IMR-90 (cell line): Measurements from ENCODE around the gene BPNT1. TPM values are rescaled to one million over a fixed set of nuclear protein-coding genes. Genes with fewer than 3 reads are reported as not detected.
"Not testable (repeated sequence)": the region's sequence is repeated elsewhere in the genome, so short reads cannot be mapped to it uniquely, and the experiment has no call there.

ENCODE experiments used
- ATAC-seq: fragments of 200-7000 bp; cut with Tn5 transposase; 2 replicates; pipeline ENCODE4 v1.9.1; 2020; ENCODE audit warnings: low read depth, mild to moderate bottlenecking, moderate library complexity
- BruUV-seq: library from RNA; stranded (reverse); fragments of 400-500 nt; replicated peaks from 2 replicates; lab custom pipeline; 2021; lab: Mats Ljungman, UMichigan
- CTCF ChIA-PET: fragments of 300-600 bp; formaldehyde crosslinking; extraction: SDS; loops from one replicate; lab custom pipeline; 2021; ENCODE audit warnings: antibody characterized with exemption; lab: Yijun Ruan, JAX
- POLR2A ChIA-PET: fragments of 300-600 bp; sonication (Branson Sonifier 250); formaldehyde crosslinking; loops from one replicate; lab custom pipeline; 2022; ENCODE audit warnings: antibody characterized with exemption; ENCODE audit not compliant: unreplicated experiment; lab: Charles Lee
- DNase-seq: peaks from one replicate; pipeline ENCODE4 v3.0.0; 2013
- H2AFZ ChIP-seq: replicated peaks from 2 replicates; pipeline ENCODE3; 2013; ENCODE audit warnings: low read length, mild to moderate bottlenecking; ENCODE audit not compliant: poor library complexity
- H2AK5ac ChIP-seq: 2 replicates; pipeline ENCODE4 v1.6.1; 2013; ENCODE audit warnings: low read depth, low read length, inconsistent platforms
- H2AK9ac ChIP-seq: replicated peaks from 2 replicates; pipeline ENCODE3; 2013; ENCODE audit warnings: mild to moderate bottlenecking, low read depth, low read length, moderate library complexity; ENCODE audit not compliant: poor library complexity
- H2BK120ac ChIP-seq: 2 replicates; pipeline ENCODE4 v1.6.1; 2013; ENCODE audit warnings: low read depth, low read length, inconsistent platforms
- H2BK15ac ChIP-seq: 3 replicates; pipeline ENCODE4 v1.6.1; 2013; ENCODE audit warnings: low read depth, low read length, inconsistent platforms
- H2BK20ac ChIP-seq: 2 replicates; pipeline ENCODE4 v1.6.1; 2013; ENCODE audit warnings: low read depth, mild to moderate bottlenecking, inconsistent platforms, low read length, moderate library complexity
- H2BK5ac ChIP-seq: 2 replicates; pipeline ENCODE4 v1.6.1; 2013; ENCODE audit warnings: mild to moderate bottlenecking, low read depth, low read length, inconsistent platforms; ENCODE audit not compliant: poor library complexity, severe bottlenecking
- H3K14ac ChIP-seq: replicated peaks from 2 replicates; pipeline ENCODE4 v1.6.1; 2013; ENCODE audit warnings: low read depth, low read length, inconsistent platforms
- H3K18ac ChIP-seq: 2 replicates; pipeline ENCODE4 v1.6.1; 2013; ENCODE audit warnings: low read depth, low read length, control low read depth
- H3K23ac ChIP-seq: 2 replicates; pipeline ENCODE4 v1.6.1; 2013; ENCODE audit warnings: low read depth, low read length, inconsistent platforms
- H3K27ac ChIP-seq: 2 replicates; pipeline ENCODE4 v1.5.1; 2013; ENCODE audit warnings: mild to moderate bottlenecking, control low read depth, low read length; ENCODE audit not compliant: insufficient read depth
- H3K27me3 ChIP-seq: 2 replicates; pipeline ENCODE4 v1.6.1; 2013; ENCODE audit warnings: low read length; ENCODE audit not compliant: control insufficient read depth, insufficient read depth
- H3K36me3 ChIP-seq: 2 replicates; pipeline ENCODE4 v1.6.1; 2013; ENCODE audit warnings: low read length, mixed read lengths; ENCODE audit not compliant: control insufficient read depth, insufficient read depth
- H3K4ac ChIP-seq: 2 replicates; pipeline ENCODE4 v1.6.1; 2013; ENCODE audit warnings: low read depth, low read length, inconsistent platforms
- H3K4me1 ChIP-seq: 2 replicates; pipeline ENCODE4 v1.6.1; 2013; ENCODE audit warnings: low read length, mixed read lengths; ENCODE audit not compliant: control insufficient read depth, insufficient read depth
- H3K4me2 ChIP-seq: 2 replicates; pipeline ENCODE4 v1.6.1; 2013; ENCODE audit warnings: low read depth, mild to moderate bottlenecking, control low read depth, low read length, moderate library complexity
- H3K4me3 ChIP-seq: 2 replicates; pipeline ENCODE4 v1.5.1; 2013; ENCODE audit warnings: low read depth, mild to moderate bottlenecking, control low read depth, low read length, moderate library complexity; ENCODE audit not compliant: insufficient read depth
- H3K56ac ChIP-seq: 2 replicates; pipeline ENCODE4 v1.6.1; 2013; ENCODE audit warnings: low read length, inconsistent platforms; ENCODE audit not compliant: insufficient read depth; ENCODE audit errors: extremely low read depth
- H3K79me1 ChIP-seq, 2 experiments: 2 replicates each; pipeline ENCODE4 v1.6.1; 2013; ENCODE audit warnings: low read length in 2 of 2, inconsistent platforms in 1 of 2, low read depth in 1 of 2
- H3K9ac ChIP-seq: 2 replicates; pipeline ENCODE4 v1.6.1; 2013; ENCODE audit warnings: low read depth, low read length, control low read depth
- H3K9me1 ChIP-seq: 2 replicates; pipeline ENCODE4 v1.6.1; 2013; ENCODE audit warnings: low read length, inconsistent platforms; ENCODE audit not compliant: insufficient read depth
- H3K9me3 ChIP-seq: 2 replicates; pipeline ENCODE4 v1.6.1; 2013; ENCODE audit warnings: low read length; ENCODE audit not compliant: control insufficient read depth, insufficient read depth
- H4K20me1 ChIP-seq: 2 replicates; pipeline ENCODE4 v1.6.1; 2013; ENCODE audit warnings: low read length, inconsistent platforms; ENCODE audit not compliant: insufficient read depth
- H4K5ac ChIP-seq: 2 replicates; pipeline ENCODE4 v1.6.1; 2013; ENCODE audit warnings: mild to moderate bottlenecking, low read depth, low read length, control low read depth
- H4K8ac ChIP-seq, 2 experiments: 2 replicates each; pipeline ENCODE4 v1.6.1; 2013; ENCODE audit warnings: low read depth in 2 of 2, low read length in 2 of 2, control low read depth in 1 of 2, inconsistent platforms in 1 of 2
- H4K91ac ChIP-seq: 2 replicates; pipeline ENCODE4 v1.6.1; 2013; ENCODE audit warnings: low read depth, low read length, inconsistent platforms; ENCODE audit not compliant: insufficient read depth
- WGBS, 2 experiments: methylation state at CpG; one replicate each; pipeline versions ENCODE4 v1.1.5 to v1.1.7; 2013; ENCODE audit warnings: missing lambda C conversion rate in 2 of 2; ENCODE audit not compliant: insufficient read length in 1 of 2; ENCODE audit errors: extremely low coverage in 2 of 2; 5-methylcytosine and 5-hydroxymethylcytosine counted together
- dilution Hi-C: fragments of 300-500 bp; cut with HindIII; formaldehyde crosslinking; loops from one replicate; pipeline ENCODE4 v1.14.3; 2018; ENCODE audit warnings: low sequenced_read_pairs; ENCODE audit not compliant: unreplicated experiment
- in situ Hi-C: fragments of 300-500 bp; cut with MboI; formaldehyde crosslinking; loops from 3 replicates; pipeline ENCODE4 v1.14.3; 2019; ENCODE audit warnings: low sequenced_read_pairs, inconsistent platforms, mixed read lengths
- intact Hi-C: fragments of 100-400 bp; cut with micrococcal nuclease; formaldehyde crosslinking; loops from 2 replicates; pipeline ENCODE4 v1.10.0; 2022
- polyA plus RNA-seq, 3 experiments: library from polyadenylated mRNA; depleted of rRNA; stranded (reverse); fragments of >200 nt; gene quantifications; 2 replicates each; pipeline ENCODE4 v1.2.3, GENCODE V29; 2012; ENCODE audit warnings: low replicate concordance in 1 of 3
- total RNA-seq: library from RNA; depleted of rRNA; stranded (reverse); fragments of >200 nt; gene quantifications from 2 replicates; pipeline ENCODE4 v1.2.3, GENCODE V29; 2012

Gene BPNT1
- total and polyA plus RNA-seq, 2 of the 4 experiments (the other 2 are of a cell fraction): 31.7 to 38.2 TPM

GRCh38 chr1:220110473-220110872 is 20.9 kb upstream of the BPNT1 start:
- H3K56ac ChIP-seq, DNase-seq, H4K20me1 ChIP-seq, in situ Hi-C loops, CTCF ChIA-PET, H3K9me3 ChIP-seq, H3K9ac ChIP-seq, POLR2A ChIA-PET, dilution Hi-C loops, H2AFZ ChIP-seq, H3K23ac ChIP-seq, H3K9me1 ChIP-seq, H3K27me3 ChIP-seq, H4K8ac ChIP-seq, H3K79me1 ChIP-seq, H2AK9ac ChIP-seq, H3K4me2 ChIP-seq, H3K4ac ChIP-seq, intact Hi-C loops, H3K27ac ChIP-seq, ATAC-seq, H3K18ac ChIP-seq, H2AK5ac ChIP-seq, H2BK15ac ChIP-seq, H2BK20ac ChIP-seq, H2BK5ac ChIP-seq, H2BK120ac ChIP-seq, H4K5ac ChIP-seq, H3K4me1 ChIP-seq, H4K91ac ChIP-seq, H3K14ac ChIP-seq, BruUV-seq, H3K4me3 ChIP-seq: not testable (repeated sequence)
- WGBS, 2 experiments: no CpG with 5 or more reads among the region's 6 CpGs
- H3K36me3 ChIP-seq: peaks cover 30% of the 10 kb centered on the region
